HG02840 (cell line): Measurements from ENCODE around the gene WNK2.

Source experiments
- ATAC-seq: cut with Tn5 transposase; IDR thresholded peaks from one replicate; pipeline ENCODE4 v1.9.1; 2021; ENCODE audit warnings: mild to moderate bottlenecking, moderate library complexity, moderate number of reproducible peaks; ENCODE audit not compliant: unreplicated experiment, low FRiP score

WNK2 gene

DNA sequence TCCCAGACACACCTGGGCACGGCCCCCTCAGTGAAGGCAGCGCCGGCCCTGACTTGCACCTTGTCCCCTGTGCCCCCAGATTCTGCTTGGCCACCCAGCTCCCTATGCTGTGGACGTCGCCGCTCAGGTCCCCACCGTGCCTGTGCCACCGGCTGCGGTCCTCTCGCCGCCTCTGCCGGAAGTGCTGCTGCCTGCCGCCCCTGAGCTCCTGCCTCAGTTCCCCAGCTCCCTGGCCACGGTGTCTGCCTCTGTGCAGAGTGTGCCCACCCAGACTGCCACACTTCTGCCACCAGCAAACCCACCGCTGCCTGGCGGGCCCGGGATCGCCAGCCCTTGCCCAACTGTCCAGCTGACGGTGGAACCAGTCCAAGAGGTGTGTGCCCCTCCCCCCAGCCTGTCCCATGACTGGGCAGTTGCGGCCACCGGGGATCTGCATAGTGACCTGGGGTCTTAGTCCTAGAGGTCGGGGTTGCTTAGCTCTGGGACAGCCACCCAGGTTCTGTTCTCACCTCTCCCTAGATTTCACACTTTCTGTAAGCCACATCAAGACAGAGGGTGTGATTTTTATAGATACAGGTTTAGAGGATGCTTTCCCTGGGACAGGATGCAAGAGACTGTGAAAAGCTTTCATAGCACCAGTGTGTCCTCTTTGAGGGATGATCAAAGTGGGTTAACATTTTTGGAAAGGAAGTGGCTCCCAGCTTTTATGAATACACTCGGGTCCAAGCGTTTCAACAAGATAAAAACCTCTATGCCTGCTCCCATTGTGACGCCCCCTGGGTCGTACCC lies 78.0 kb downstream of the WNK2 start:
- ATAC-seq = no peak

GRCh38 chr9:93262537-93263310 lies 78.8 kb downstream of the WNK2 start:
- no peak for ATAC-seq

GRCh38 chr9:93263334-93264229 lies 79.6 kb downstream of the WNK2 start:
- no peak for ATAC-seq

GRCh38 chr9:93264338-93265125 lies 80.6 kb downstream of the WNK2 start:
- no peak for ATAC-seq

- ATAC-seq = no peak
These were observed 81.5 kb downstream of the WNK2 start for GRCh38 chr9:93265301-93265971.

GRCh38 chr9:93265972-93266371 lies 82.0 kb downstream of the WNK2 start:
- ATAC-seq = no peak

- ATAC-seq = no peak
These were observed 82.6 kb downstream of the WNK2 start for GRCh38 chr9:93266521-93267001.

DNA sequence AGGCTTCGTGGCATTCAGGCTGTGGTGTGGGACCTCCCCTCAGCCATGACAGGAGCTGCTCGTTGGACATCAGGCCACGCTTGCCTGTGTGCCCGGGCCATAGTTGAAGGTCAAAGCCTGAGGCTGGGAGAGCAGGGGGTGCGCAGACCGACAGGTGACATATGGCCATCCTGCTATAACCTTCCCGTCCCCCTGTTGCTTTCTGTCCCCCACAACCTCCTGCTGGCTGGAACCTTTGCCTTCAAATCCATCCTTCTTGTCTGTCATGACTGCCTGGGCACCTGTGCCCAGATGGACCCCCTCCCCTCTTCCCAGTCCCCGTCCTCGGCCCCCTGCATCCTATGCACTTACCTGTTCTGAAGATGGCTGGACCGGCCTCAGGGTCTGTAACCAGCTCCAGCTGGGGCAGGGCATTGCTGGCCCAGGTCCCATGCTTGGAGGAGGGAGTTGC lies 83.2 kb downstream of the WNK2 start:
- ATAC-seq = no peak

GRCh38 chr9:93267681-93268505 lies 84.0 kb downstream of the WNK2 start:
- no peak for ATAC-seq

DNA sequence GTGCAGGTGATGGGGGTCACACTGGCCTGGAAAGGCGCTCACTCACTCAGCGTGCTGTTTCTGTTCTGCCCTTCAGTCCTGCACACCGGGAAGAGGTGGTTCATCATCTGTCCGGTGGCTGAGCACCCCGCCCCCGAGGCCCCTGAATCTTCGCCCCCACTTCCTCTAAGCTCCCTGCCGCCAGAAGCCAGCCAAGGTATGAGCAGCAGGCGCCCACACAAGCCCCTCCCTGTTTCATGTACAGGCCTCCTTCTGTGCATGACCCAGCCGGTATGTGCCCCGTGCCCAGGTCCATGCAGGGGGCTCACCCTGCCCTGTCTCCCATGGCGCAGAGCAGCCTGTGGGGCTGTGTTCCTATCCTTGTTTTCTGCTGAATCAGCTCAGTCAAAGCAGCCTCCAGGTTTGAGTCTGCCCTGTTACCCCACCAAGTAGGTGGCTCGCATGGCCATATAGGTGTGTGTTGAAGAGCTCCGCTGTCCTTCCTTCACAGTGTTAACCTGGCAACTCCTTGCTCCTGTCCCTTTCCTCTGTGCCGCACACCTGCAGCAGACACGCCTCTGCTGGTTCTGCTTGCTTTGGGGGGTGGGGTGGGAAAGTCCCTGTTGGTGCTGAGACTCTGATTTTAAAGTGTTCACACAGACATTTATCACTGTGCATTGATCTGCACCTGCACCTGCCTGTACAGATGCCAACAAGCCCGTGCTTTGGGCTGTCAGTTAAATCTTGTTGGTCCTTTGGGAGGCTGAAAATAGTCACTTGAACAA lies 84.8 kb downstream of the WNK2 start:
- ATAC-seq = no peak

DNA sequence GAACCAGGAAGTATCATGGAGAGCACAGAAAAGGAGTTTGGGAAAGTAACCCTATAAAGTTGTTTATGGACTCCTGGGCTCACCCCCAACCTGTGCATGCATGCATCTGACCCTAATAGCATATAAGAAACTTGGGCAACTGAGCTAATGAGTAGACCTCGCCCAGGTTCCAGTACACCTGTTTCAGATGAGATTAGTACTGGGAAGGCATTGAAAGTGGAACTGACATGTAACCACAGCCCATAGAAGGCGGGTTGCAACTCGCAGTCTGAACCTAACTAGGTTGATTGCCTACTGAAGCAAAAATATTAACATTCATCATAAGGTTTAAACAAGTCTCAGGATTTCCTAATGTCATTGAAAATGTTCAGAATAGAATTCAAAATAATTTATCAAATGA lies 87.0 kb downstream of the WNK2 start:
- ATAC-seq = no peak

DNA sequence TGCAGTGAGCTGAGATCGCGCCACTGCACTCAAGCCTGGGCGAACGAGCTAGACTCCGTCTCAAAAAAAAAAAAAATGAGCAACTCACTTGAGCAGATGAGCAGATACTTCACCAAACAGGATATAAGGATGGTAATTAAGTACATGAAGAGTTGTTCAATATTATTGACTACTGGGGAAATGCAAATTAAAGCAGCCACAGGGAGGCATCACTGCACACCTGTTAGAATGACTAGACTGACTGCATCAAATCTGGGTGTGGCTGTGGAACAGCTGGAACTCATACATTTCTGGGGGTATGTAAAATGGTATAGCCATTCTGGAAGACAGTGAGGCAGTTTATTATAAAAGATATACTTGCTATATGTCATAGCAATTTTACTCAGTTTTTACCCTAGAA lies 93.0 kb downstream of the WNK2 start:
- no peak for ATAC-seq

DNA sequence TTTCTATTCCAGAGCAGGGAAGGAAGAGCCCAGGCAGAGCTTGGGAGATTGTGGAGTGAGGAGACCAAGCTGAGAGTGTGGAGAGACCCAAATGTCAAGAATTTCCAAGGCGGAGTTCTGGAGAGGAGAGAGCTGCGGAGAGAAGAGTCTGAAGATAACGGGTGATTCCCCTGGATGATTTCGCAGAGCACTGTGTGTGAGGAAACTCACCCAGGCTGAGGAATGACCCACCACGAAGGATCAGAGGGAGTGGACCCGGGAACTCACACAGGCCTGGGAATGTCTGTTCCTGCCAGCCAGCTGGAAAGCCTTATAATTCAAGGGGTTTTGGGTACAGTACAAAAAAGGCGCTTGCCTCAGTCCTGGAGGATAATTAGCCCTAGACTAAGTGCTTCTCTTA lies 94.2 kb downstream of the WNK2 start:
- ATAC-seq = no peak

- no peak for ATAC-seq
These were observed 96.8 kb downstream of the WNK2 start for GRCh38 chr9:93280661-93281259.

- ATAC-seq = no peak
These were observed 102.6 kb downstream of the WNK2 start for GRCh38 chr9:93286252-93287188.

DNA sequence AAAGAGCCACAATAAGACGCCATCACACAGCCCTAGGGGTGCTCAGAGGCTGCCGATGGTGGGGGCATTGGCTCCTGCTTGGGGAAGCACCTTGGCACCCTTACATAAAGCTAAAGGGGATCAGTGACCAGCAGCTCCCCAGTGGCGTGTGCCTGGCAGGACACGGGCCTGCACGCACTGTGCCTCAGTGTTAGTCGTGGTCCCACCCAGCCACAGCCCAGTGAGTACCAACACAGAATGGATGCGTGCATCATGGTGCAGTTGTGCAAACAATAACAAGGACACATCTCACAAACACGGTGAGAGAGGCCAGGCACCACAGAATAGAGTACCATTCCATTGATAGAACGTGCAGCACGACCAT lies 103.2 kb downstream of the WNK2 start:
- no peak for ATAC-seq
